HG02763 (cell line): ENCODE data around the gene POLR2F.
"Not testable (repeated sequence)": the region's sequence is repeated elsewhere in the genome, so short reads cannot be mapped to it uniquely, and the experiment has no call there.

ENCODE experiments used
- ATAC-seq: cut with Tn5 transposase; IDR thresholded peaks from one replicate; pipeline ENCODE4 v1.9.1; 2021; ENCODE audit warnings: mild to moderate bottlenecking, moderate library complexity; ENCODE audit not compliant: unreplicated experiment

The POLR2F gene

GRCh38 chr22:37925330-37925729 lies 28.2 kb upstream of the POLR2F start:
- ATAC-seq = no peak

- ATAC-seq = no peak
Measured at GRCh38 chr22:37925767-37926166, 27.7 kb upstream of the POLR2F start.

- ATAC-seq = no peak
Measured at GRCh38 chr22:37926358-37926757, 27.1 kb upstream of the POLR2F start.

- no peak for ATAC-seq
Measured at GRCh38 chr22:37926771-37927636, 26.5 kb upstream of the POLR2F start.

GRCh38 chr22:37927637-37927936 lies 25.9 kb upstream of the POLR2F start:
- ATAC-seq = no peak

- no peak for ATAC-seq
Measured at GRCh38 chr22:37929390-37929789, 24.1 kb upstream of the POLR2F start.

- no peak for ATAC-seq
Measured at GRCh38 chr22:37930270-37930951, 23.1 kb upstream of the POLR2F start.

GRCh38 chr22:37930952-37931440 lies 22.5 kb upstream of the POLR2F start:
- no peak for ATAC-seq

- ATAC-seq = no peak
Measured at GRCh38 chr22:37931893-37932389, 21.6 kb upstream of the POLR2F start.

- ATAC-seq = no peak
Measured at GRCh38 chr22:37932401-37932800, 21.1 kb upstream of the POLR2F start.

GRCh38 chr22:37932821-37933578 lies 20.5 kb upstream of the POLR2F start:
- ATAC-seq = no peak

- ATAC-seq = peak; percentile 80
Measured at GRCh38 chr22:37933711-37934376, 19.7 kb upstream of the POLR2F start.

GRCh38 chr22:37940698-37941376 lies 12.7 kb upstream of the POLR2F start:
- no peak for ATAC-seq

GRCh38 chr22:37942133-37942532 lies 11.4 kb upstream of the POLR2F start:
- ATAC-seq = no peak

GRCh38 chr22:37943136-37943824 lies 10.2 kb upstream of the POLR2F start:
- ATAC-seq = no peak

GRCh38 chr22:37943825-37944198 lies 9.7 kb upstream of the POLR2F start:
- no peak for ATAC-seq

- not testable (repeated sequence) for ATAC-seq
Measured at GRCh38 chr22:37944423-37944822, 9.1 kb upstream of the POLR2F start.

- not testable (repeated sequence) for ATAC-seq
Measured at GRCh38 chr22:37947142-37947795, 6.2 kb upstream of the POLR2F start.

- ATAC-seq = no peak
Measured at GRCh38 chr22:37951305-37951704, 2.2 kb upstream of the POLR2F start.
